Activated CD4-positive, alpha-beta memory T cell treated with anti-CD3 and anti-CD28 coated beads, Interleukin-2, amount 10 ng/mL, durations not matched to agents 7 days and 5 days (primary cell): Measurements from ENCODE around the gene ATP2A3. TPM values are rescaled to one million over a fixed set of nuclear protein-coding genes. Genes with fewer than 3 reads are reported as not detected.

Experiments
- CTCF ChIA-PET: fragments of 350-600 bp; sonication (Branson Sonifier 250); formaldehyde crosslinking; loops from one replicate; lab custom pipeline; 2021; ENCODE audit warnings: antibody characterized with exemption, inconsistent platforms; lab: Charles Lee
- POLR2A ChIA-PET: fragments of 350-600 bp; sonication (Branson Sonifier 250); formaldehyde crosslinking; loops from one replicate; lab custom pipeline; 2021; ENCODE audit warnings: antibody characterized with exemption; lab: Charles Lee
- DNase-seq: peaks from one replicate; pipeline ENCODE4 v3.0.0-alpha.2; 2020
- H3K27ac Mint-ChIP-seq: one replicate; pipeline ENCODE4 v1.8.0; 2021; ENCODE audit warnings: mild to moderate bottlenecking, mixed read lengths
- H3K27me3 Mint-ChIP-seq: one replicate; pipeline ENCODE4 v1.8.0; 2021; ENCODE audit warnings: mixed read lengths
- H3K36me3 Mint-ChIP-seq: one replicate; pipeline ENCODE4 v1.8.0; 2021; ENCODE audit warnings: low read depth, mixed read lengths
- H3K4me1 Mint-ChIP-seq: one replicate; pipeline ENCODE4 v1.8.0; 2021; ENCODE audit warnings: mixed read lengths
- H3K4me3 Mint-ChIP-seq: one replicate; pipeline ENCODE4 v1.8.0; 2021; ENCODE audit warnings: mild to moderate bottlenecking, mixed read lengths
- H3K9me3 Mint-ChIP-seq: one replicate; pipeline ENCODE4 v1.8.0; 2021; ENCODE audit warnings: mixed read lengths
- total RNA-seq, 2 experiments: library from RNA; stranded (reverse); gene quantifications; one replicate each; pipeline ENCODE4 v1.2.3, GENCODE V29; 2021

The ATP2A3 gene
- total RNA-seq, 2 experiments from 2014 or later: 290 to 291 TPM

DNA sequence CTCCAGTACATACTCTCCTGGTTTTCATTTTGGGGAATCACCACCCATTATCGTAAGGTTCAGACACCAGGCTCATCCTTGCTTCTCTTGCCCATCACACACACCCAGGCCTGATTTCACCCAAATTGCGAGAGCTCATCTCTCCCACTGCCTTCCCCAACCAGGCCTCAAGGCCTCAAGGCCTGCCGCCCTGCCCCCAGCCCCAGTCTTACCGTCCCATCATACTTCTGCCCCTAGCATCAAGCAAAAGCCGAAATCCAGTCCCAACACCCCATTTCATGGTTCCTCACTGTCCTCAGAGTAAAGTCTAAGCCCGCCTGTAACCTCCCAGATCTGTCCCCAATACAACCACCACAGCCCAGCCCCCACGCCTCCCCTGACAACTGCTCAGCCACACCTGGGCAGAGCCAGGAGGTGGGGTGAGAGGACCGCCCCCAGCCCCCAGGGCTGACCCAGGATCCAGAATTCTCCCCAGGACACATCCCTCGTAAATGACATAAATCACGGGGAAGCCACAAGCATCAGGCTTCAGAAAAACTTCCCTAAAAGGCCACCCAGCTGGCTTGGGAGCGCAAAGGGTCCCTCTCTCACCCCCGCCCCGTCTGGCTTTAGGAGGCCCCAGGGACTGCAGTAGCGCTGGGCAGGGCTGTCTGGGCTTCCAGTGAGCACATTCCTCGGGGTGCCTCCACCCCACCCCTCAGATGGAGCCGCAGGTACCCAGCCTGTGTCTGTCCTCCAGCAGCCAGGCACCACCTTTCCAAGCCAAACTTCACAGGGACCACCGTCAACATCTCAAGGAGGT, 38.4 kb downstream of the ATP2A3 start:
- CTCF ChIA-PET: interaction anchor here (3.6 kb wide), 1 partner anchor 12 kb away, joined by 15 read pairs; no protein-coding TSS in a partner anchor
- Mint-ChIP-seq H3K9me3 (no peaks in the 10 kb centered on the region), H3K4me3 (no peak overlapping the region), H3K27ac (no peak overlapping the region), H3K27me3 (no peaks in the 10 kb centered on the region), H3K4me1 (no peaks in the 10 kb centered on the region), H3K36me3 (peaks cover 41% of the 10 kb centered on the region)
- POLR2A ChIA-PET: no interaction called here
- no peak for DNase-seq

DNA sequence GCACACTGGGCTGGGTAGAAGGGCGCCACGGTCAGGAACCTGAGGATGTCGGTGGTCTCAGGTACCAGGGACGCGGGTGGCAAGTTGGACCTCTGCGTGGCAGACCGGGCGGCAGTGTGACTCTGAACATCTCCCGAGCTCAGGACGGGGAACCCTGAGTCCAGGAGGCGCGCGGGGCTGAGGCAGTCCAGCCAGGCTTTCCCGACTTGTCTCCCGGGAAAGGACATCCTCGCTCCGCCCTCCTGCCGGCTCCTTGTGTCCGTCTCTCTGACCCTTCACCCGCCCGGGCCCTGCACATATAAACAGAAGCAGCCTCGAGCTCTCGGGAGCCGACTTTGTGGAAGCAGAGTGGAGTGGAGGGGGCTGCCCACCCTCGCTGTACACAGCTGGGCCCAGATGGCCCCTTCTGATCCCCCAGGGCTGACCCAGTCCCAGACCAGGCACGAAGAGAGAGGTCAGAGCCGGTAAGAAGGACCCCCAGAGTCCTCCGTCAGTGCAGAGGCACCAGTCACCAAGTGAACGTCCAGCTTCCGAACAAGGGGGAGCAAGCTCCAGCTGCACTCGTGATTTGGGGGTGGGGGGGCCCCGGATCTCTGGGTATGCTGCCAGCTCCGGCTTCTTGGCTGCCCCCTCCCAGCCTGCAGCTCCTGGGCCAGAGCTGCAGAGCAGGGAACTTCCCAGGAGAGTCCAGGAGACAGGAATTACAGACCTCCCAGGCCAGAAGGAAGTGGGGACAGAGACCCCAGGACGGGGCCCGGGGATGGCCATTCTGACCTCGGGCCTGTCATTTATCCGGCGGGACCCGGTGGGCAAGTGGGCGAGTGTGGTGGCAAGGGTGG, 39.5 kb downstream of the ATP2A3 start:
- DNase-seq: no peak
- no peak overlapping the region for H3K27ac Mint-ChIP-seq
- no peak overlapping the region for H3K4me3 Mint-ChIP-seq
- ChIA-PET CTCF (interaction anchor here (3.6 kb wide), 1 partner anchor 11 kb away, joined by 15 read pairs; no protein-coding TSS in a partner anchor), POLR2A (interaction anchor here (0.6 kb wide), 1 partner anchor 143 kb away, joined by 3 read pairs; no protein-coding TSS in a partner anchor)
- no peaks in the 10 kb centered on the region for H3K4me1 Mint-ChIP-seq
- H3K9me3 Mint-ChIP-seq: no peaks in the 10 kb centered on the region
- H3K27me3 Mint-ChIP-seq: no peaks in the 10 kb centered on the region
- H3K36me3 Mint-ChIP-seq: peaks cover 35% of the 10 kb centered on the region

DNA sequence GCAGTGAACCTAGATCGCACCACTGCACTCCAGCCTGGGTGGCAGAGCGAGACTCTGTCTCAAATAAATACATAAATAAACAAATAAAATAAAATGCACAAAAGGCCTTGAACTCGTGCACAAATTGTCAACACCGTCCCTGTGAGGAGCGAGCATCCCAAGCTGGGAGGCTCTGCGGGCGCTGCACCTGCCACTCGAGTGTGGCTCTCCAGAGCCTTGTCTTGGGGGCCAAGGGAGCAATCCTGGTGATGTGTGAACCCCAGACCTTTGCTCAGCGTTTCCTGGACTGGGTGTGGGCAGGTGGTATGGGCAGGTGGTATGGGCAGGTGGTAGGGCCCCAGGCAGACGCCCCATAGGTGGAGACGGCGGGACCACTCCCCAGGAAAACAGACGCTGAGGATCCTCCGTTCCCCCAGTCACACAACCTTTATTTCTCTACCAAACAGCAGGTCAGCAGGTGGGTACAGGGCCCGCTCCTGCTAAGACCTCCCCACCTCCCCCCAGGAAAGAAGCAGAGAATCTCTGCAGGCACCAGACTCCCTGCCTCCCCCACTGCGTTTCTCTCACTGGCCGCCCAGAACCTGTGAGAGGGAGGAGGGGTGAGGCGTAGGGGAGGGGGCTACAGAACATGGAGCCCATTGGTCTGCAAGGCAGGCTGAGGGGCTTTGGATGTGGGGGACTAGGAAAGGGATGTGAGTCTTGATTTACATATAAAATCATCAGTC, 40.6 kb downstream of the ATP2A3 start:
- peaks cover 26% of the 10 kb centered on the region for H3K36me3 Mint-ChIP-seq
- CTCF ChIA-PET: interaction anchor here (3.6 kb wide), 1 partner anchor 10 kb away, joined by 15 read pairs; no protein-coding TSS in a partner anchor
- no peak overlapping the region for H3K27ac Mint-ChIP-seq
- DNase-seq: no peak
- no peak overlapping the region for H3K4me3 Mint-ChIP-seq
- H3K4me1 Mint-ChIP-seq: no peaks in the 10 kb centered on the region
- no peaks in the 10 kb centered on the region for H3K27me3 Mint-ChIP-seq
- POLR2A ChIA-PET: interaction anchor here (0.6 kb wide), 2 partner anchors 10 to 145 kb away, joined by 3 read pairs; no protein-coding TSS in a partner anchor
- no peaks in the 10 kb centered on the region for H3K9me3 Mint-ChIP-seq

DNA sequence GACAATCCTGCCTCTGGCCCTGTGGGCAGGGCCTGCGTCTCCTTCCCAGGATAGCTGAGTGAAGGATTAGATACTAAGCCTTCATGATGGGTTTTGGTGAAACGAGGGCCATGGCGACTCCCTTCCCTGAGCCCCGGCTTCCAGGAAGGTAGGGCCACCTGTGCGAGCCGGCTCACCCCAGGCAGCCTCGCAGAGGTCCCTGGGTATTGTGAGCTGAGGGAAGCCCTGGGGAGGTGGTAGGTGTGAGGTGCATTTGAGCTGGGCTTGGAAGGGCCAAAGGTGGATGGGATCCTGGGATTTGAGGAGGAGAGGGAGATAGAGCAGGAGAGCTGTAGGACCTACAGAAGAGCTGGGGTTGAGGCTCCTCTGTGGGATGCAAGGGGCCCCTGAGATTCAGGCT, 41.5 kb downstream of the ATP2A3 start:
- H3K27ac Mint-ChIP-seq: no peak overlapping the region
- no peak for DNase-seq
- H3K27me3 Mint-ChIP-seq: no peaks in the 10 kb centered on the region
- no peaks in the 10 kb centered on the region for H3K9me3 Mint-ChIP-seq
- ChIA-PET CTCF (interaction anchor here (3.6 kb wide), 1 partner anchor 9 kb away, joined by 15 read pairs; no protein-coding TSS in a partner anchor), POLR2A (interaction anchor here (0.6 to 2.4 kb wide), 3 partner anchors 9 to 84 kb away, joined by 3 to 10 read pairs (median 3); partner anchors contain the start of gene ATP2A3)
- H3K36me3 Mint-ChIP-seq: peaks cover 22% of the 10 kb centered on the region
- H3K4me3 Mint-ChIP-seq: no peak overlapping the region
- peaks cover 3% of the 10 kb centered on the region for H3K4me1 Mint-ChIP-seq

DNA sequence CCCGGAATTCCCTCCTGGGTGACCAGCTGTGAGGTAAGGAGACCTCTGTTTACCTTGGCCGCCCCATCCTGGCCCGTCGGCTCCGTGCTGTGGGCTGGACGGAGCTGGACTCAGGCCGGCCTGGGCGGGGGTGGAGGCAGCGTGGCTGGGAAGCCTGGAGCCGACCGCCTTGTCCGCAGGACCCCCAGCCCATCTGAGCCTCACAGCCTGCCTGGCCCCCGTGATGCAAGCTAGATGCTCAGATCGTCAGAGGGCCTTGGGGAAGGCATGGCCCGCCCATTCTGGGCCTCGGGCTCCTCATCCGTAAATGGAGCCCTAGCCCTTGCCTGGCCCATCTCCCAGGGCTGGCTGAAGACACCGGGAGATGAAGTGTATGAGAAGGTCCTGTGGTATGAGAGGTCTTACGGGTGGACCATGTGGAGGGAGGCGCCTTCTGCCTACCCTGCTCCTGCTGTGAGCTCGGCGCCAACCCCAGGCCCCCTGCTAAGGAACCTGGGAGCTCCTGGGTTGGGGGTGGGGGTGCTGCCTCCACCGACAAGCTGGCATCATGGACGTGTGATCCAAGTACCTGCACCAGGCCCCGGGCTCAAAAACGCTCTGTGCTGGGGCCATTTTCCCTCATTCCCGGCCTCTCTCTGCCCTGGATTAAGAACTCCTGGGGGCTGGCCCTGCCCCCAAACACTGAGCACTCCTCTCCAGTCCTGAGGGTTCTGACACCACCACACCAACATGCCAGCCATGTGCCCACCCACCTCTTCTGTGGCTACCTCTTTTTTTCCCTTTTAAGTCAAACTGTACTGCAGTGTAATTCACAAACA, 42.5 kb downstream of the ATP2A3 start:
- CTCF ChIA-PET: interaction anchor here (0.6 to 3.6 kb wide), 3 partner anchors 8 to 75 kb away, joined by 3 to 15 read pairs (median 3); no protein-coding TSS in a partner anchor
- no peak overlapping the region for H3K4me3 Mint-ChIP-seq
- H3K27me3 Mint-ChIP-seq: no peaks in the 10 kb centered on the region
- H3K27ac Mint-ChIP-seq: no peak overlapping the region
- H3K9me3 Mint-ChIP-seq: no peaks in the 10 kb centered on the region
- DNase-seq: no peak
- peaks cover 17% of the 10 kb centered on the region for H3K36me3 Mint-ChIP-seq
- POLR2A ChIA-PET: interaction anchor here (0.6 to 2.4 kb wide), 4 partner anchors 9 to 85 kb away, joined by 3 to 10 read pairs (median 5); partner anchors contain the start of gene ATP2A3
- H3K4me1 Mint-ChIP-seq: peaks cover 11% of the 10 kb centered on the region

DNA sequence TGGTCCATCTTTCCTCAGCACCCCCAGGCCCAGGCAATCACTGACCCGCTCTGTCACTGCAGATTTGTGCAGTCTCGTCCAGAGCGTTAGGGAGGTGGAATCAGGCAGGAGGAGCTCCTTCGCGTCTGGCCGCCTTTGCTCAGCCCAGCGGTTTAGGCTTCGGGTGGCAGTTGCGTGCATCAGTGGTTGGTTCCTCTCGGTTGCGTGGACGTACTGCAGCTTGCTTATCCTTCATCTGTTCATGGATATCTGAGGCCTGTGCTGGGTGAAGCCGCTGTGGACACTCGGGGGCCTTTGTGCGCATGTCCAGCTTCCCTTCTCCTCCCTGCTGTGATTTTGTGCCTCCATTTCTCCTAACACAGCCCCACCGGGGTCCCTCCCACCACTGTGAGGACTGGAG, 43.2 kb downstream of the ATP2A3 start:
- H3K9me3 Mint-ChIP-seq: no peaks in the 10 kb centered on the region
- peaks cover 16% of the 10 kb centered on the region for H3K36me3 Mint-ChIP-seq
- H3K27ac Mint-ChIP-seq: no peak overlapping the region
- no peaks in the 10 kb centered on the region for H3K27me3 Mint-ChIP-seq
- ChIA-PET CTCF (interaction anchor here (1.0 kb wide), 1 partner anchor 14 kb away, joined by 3 read pairs; no protein-coding TSS in a partner anchor), POLR2A (interaction anchor here (1.2 to 2.4 kb wide), 2 partner anchors 10 to 44 kb away, joined by 7 to 10 read pairs; partner anchors contain the start of gene ATP2A3)
- H3K4me3 Mint-ChIP-seq: no peak overlapping the region
- no peak for DNase-seq
- peaks cover 19% of the 10 kb centered on the region for H3K4me1 Mint-ChIP-seq

DNA sequence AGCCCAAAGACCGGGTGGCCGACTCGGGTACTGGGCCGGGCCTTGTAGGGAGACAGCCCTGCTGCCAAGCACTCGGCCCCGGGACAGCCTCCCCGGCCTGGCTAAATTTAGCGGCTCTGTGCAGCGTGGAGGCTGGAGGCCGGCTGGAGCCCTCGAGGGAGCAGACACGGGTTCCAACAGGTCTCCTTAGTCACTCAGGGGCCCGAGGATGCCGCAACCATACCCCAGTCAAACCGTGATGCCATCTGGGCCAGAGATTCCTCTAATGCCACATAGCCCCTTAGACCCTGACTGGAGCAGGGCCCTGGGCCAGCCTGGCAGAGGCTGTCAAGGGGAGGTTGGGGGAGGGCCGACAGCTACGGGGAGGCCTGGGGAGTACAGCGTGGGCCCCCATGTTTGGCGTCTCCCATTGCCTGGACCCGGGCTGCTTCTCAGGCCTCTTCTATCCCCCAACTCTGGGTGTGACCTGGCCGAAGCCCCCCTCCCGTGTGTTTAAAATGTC, 45.1 kb downstream of the ATP2A3 start:
- H3K36me3 Mint-ChIP-seq: peaks cover 2% of the 10 kb centered on the region
- ChIA-PET CTCF (no interaction called here), POLR2A (no interaction called here)
- no peaks in the 10 kb centered on the region for H3K9me3 Mint-ChIP-seq
- no peak overlapping the region for H3K27ac Mint-ChIP-seq
- DNase-seq: no peak
- no peaks in the 10 kb centered on the region for H3K27me3 Mint-ChIP-seq
- peaks cover 33% of the 10 kb centered on the region for H3K4me1 Mint-ChIP-seq
- no peak overlapping the region for H3K4me3 Mint-ChIP-seq

DNA sequence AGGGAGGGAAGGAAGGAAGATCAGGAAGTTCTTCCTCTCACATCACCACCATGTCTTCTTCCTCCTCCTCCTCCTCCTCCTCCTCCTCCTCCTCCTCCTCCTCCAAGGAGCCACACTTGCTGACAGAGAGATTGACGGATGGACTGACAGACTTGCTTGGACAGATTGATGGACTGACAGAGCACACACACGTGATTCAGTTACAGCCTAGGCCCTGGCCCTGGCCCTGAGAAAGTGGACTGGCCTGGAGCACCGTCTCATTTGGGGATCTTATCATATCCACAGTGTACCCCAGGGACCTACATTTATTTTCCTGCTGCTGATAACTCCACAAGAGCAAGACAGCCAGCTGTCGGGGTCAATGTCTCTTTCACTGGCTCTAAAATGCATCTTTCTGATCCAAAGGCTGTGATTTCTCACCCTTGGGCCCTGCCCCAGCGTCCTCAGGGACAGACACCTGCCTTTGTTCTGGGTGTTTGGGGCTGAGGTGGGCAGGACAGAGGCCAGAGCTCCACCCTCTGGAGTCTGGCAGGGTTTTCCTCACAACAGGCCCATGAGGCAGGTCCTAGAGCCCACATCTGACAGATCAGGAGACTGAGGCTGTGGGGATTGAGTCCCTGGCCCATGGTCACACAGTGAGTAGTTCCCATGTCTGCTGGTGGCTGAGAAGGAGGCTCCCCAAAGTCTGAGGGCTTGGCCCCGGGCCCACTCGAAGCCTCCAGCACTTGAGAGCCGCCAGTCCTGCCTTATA, 45.7 kb downstream of the ATP2A3 start:
- H3K4me1 Mint-ChIP-seq: peaks cover 39% of the 10 kb centered on the region
- no peaks in the 10 kb centered on the region for H3K27me3 Mint-ChIP-seq
- no peaks in the 10 kb centered on the region for H3K36me3 Mint-ChIP-seq
- no peak overlapping the region for H3K4me3 Mint-ChIP-seq
- CTCF ChIA-PET: no interaction called here
- no peak for DNase-seq
- POLR2A ChIA-PET: no interaction called here
- H3K9me3 Mint-ChIP-seq: no peaks in the 10 kb centered on the region
- no peak overlapping the region for H3K27ac Mint-ChIP-seq

DNA sequence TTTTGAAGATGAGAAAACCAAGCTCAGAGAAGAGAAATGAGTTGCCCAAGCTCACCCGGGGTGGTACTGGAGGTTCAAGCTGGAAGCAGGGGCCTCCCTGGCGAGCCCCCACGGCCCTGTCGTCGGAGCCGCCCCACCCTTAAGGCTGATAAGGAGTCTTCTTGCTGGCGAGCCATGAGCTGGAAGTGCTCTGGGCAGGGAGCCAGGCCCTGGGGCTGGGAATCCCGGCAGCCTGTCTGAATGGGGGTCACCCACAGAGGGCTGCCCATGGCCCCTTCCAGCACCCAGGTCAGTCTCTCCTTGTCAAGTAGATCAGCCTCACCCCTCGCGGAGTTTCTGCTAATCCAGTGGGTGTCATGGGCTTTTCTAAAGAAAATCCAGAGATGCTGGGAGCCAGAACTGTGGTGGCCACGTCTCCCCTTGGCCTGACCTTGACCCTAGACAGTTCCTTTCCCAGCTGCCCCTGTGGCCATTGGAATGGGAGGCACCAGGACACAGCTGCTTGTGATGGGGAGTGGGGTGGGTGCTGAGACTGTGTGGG, 46.8 kb downstream of the ATP2A3 start:
- DNase-seq: no peak
- Mint-ChIP-seq H3K27ac (no peak overlapping the region), H3K27me3 (no peaks in the 10 kb centered on the region), H3K9me3 (no peaks in the 10 kb centered on the region), H3K4me3 (no peak overlapping the region), H3K4me1 (peaks cover 40% of the 10 kb centered on the region), H3K36me3 (no peaks in the 10 kb centered on the region)
- ChIA-PET CTCF (interaction anchor here (1.5 kb wide), 1 partner anchor 87 kb away, joined by 7 read pairs; no protein-coding TSS in a partner anchor), POLR2A (interaction anchor here (1.0 to 4.5 kb wide), 2 partner anchors 11 to 47 kb away, joined by 3 to 24 read pairs; partner anchors contain the start of gene ATP2A3)

DNA sequence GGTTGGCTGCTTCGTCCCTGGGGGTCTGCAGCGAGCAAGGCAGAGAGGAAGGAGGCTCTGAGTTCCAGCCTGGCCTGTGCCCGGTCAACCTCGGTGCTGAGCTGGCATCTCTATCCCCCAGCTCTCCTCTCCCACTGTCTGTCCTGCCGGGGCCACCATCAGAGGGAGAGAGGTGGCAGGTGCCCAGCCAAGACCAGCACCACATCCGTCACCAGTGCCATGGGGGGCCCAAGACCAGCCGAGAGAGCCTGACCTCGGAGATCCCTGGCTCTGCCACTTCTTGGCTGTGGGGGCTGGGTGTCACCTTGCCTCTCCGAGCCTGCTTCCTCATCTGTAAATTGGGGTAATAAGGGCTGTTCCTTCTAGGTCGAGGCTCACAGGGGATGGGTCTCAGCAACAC, 47.4 kb downstream of the ATP2A3 start:
- H3K36me3 Mint-ChIP-seq: no peaks in the 10 kb centered on the region
- POLR2A ChIA-PET: interaction anchor here (1.0 to 4.5 kb wide), 2 partner anchors 12 to 47 kb away, joined by 3 to 24 read pairs; partner anchors contain the start of gene ATP2A3
- peaks cover 43% of the 10 kb centered on the region for H3K4me1 Mint-ChIP-seq
- DNase-seq: no peak
- H3K27ac Mint-ChIP-seq: no peak overlapping the region
- H3K4me3 Mint-ChIP-seq: no peak overlapping the region
- CTCF ChIA-PET: interaction anchor here (0.5 to 1.5 kb wide), 5 partner anchors 22 to 216 kb away, joined by 3 to 7 read pairs (median 4); no protein-coding TSS in a partner anchor
- no peaks in the 10 kb centered on the region for H3K9me3 Mint-ChIP-seq
- no peaks in the 10 kb centered on the region for H3K27me3 Mint-ChIP-seq
